HG03045 (cell line): Measurements from ENCODE around the gene ANKRD18B.
"Not testable (repeated sequence)": the region's sequence is repeated elsewhere in the genome, so short reads cannot be mapped to it uniquely, and the experiment has no call there.

ENCODE experiments used
- ATAC-seq: cut with Tn5 transposase; IDR thresholded peaks from one replicate; pipeline ENCODE4 v1.9.1; 2021; ENCODE audit warnings: mild to moderate bottlenecking, moderate library complexity; ENCODE audit not compliant: unreplicated experiment

The ANKRD18B gene

GRCh38 chr9:33533958-33534357 is 9.9 kb downstream of the ANKRD18B start:
- ATAC-seq = not testable (repeated sequence)

- ATAC-seq = no peak
Observed at GRCh38 chr9:33535541-33535940, 11.5 kb downstream of the ANKRD18B start.

- ATAC-seq = not testable (repeated sequence)
Observed at GRCh38 chr9:33543463-33543862, 19.4 kb downstream of the ANKRD18B start.

GRCh38 chr9:33545715-33546114 is 21.7 kb downstream of the ANKRD18B start:
- ATAC-seq = not testable (repeated sequence)

- ATAC-seq = not testable (repeated sequence)
Observed at GRCh38 chr9:33548816-33549215, 24.8 kb downstream of the ANKRD18B start.

- ATAC-seq = not testable (repeated sequence)
Observed at GRCh38 chr9:33549418-33549817, 25.4 kb downstream of the ANKRD18B start.

- ATAC-seq = not testable (repeated sequence)
Observed at GRCh38 chr9:33551183-33551582, 27.1 kb downstream of the ANKRD18B start.

- ATAC-seq = not testable (repeated sequence)
Observed at GRCh38 chr9:33552315-33552725, 28.3 kb downstream of the ANKRD18B start.

- not testable (repeated sequence) for ATAC-seq
Observed at GRCh38 chr9:33560217-33560616, 36.2 kb downstream of the ANKRD18B start.

GRCh38 chr9:33562196-33562595 is 38.1 kb downstream of the ANKRD18B start:
- not testable (repeated sequence) for ATAC-seq

GRCh38 chr9:33567776-33568175 is 43.7 kb downstream of the ANKRD18B start:
- not testable (repeated sequence) for ATAC-seq

GRCh38 chr9:33577786-33578185 is 53.7 kb downstream of the ANKRD18B start:
- not testable (repeated sequence) for ATAC-seq

GRCh38 chr9:33579996-33580395 is 55.9 kb downstream of the ANKRD18B start:
- ATAC-seq = not testable (repeated sequence)

- not testable (repeated sequence) for ATAC-seq
Observed at GRCh38 chr9:33582686-33583085, 58.6 kb downstream of the ANKRD18B start.

GRCh38 chr9:33586128-33586527 is 62.1 kb downstream of the ANKRD18B start:
- not testable (repeated sequence) for ATAC-seq

- not testable (repeated sequence) for ATAC-seq
Observed at GRCh38 chr9:33587799-33588198, 63.7 kb downstream of the ANKRD18B start.

GRCh38 chr9:33588876-33589275 is 64.8 kb downstream of the ANKRD18B start:
- not testable (repeated sequence) for ATAC-seq

GRCh38 chr9:33590857-33591256 is 66.8 kb downstream of the ANKRD18B start:
- ATAC-seq = not testable (repeated sequence)

GRCh38 chr9:33596974-33597373 is 72.9 kb downstream of the ANKRD18B start:
- ATAC-seq = not testable (repeated sequence)

GRCh38 chr9:33597386-33597785 is 73.3 kb downstream of the ANKRD18B start:
- ATAC-seq = not testable (repeated sequence)

GRCh38 chr9:33598796-33599379 is 74.8 kb downstream of the ANKRD18B start:
- not testable (repeated sequence) for ATAC-seq

GRCh38 chr9:33600911-33601310 is 76.9 kb downstream of the ANKRD18B start:
- not testable (repeated sequence) for ATAC-seq

GRCh38 chr9:33604249-33604648 is 80.2 kb downstream of the ANKRD18B start:
- ATAC-seq = not testable (repeated sequence)
